Body of pancreas (tissue), 4 donors: Measurements from ENCODE around the gene TMSB15B.
"Not testable (repeated sequence)": the region's sequence is repeated elsewhere in the genome, so short reads cannot be mapped to it uniquely, and the experiment has no call there.

Experiments used
- CTCF ChIP-seq, 7 experiments: fragments of 450-650 bp in 4 of 7; fragments of 200-600 bp in 3 of 7; sonication (generic) in 3 of 7; IDR thresholded peaks; one replicate each; pipeline ENCODE4 v1.5.1; 2016 to 2019; ENCODE audit warnings: antibody characterized with exemption in 7 of 7
- POLR2A ChIP-seq, 3 donors: fragments of 450-650 bp; IDR thresholded peaks; one replicate each; pipeline ENCODE4 v1.6.1; 2016; ENCODE audit warnings: antibody characterized with exemption in 3 of 3, mild to moderate bottlenecking in 2 of 3

DNA sequence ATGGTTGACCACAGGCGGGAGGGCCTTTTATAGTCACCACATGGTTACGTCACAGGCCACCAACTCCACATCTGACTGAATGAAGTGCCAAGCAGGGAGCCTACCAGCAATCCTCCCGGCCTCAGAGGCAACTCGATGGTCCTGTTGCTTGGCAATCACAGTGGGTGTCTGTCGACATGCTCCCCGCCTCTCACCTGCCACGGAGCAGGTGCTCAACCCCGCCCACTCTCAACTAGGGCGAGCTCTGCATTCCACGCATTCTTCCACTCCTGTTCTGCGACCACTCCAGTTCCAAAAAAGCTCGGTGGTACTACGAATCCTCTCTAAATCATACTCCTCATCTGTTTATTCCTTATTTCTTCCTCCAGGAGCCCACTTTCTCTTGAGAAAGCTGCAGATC lies 21.1 kb downstream of the TMSB15B start:
- TF ChIP-seq CTCF, POLR2A (IDR thresholded peaks at IDR 0.05): not testable (repeated sequence)
